ENCODE data around the gene PAK6.

The PAK6 gene

DNA sequence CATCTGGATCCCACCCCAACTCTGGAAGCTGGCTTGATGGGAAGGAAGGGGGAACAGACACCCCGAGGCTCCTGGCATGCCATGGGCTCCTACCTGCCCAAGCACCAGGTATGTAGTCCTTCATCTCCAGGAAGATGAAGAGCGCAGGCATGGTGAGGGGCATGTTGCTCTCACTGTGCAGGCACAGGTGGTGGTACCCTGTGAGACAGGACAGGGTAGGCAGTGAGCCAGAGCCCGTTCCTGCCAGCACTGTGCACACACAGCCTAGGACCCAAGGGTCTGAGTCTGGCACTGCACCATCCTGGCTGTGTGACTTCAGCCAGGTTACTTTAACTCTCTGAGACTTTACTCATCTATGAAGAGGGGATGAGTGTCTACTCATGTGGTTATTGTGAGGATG, 53.4 kb downstream of the PAK6 start:
- TF ChIP-seq, protein P1, sequence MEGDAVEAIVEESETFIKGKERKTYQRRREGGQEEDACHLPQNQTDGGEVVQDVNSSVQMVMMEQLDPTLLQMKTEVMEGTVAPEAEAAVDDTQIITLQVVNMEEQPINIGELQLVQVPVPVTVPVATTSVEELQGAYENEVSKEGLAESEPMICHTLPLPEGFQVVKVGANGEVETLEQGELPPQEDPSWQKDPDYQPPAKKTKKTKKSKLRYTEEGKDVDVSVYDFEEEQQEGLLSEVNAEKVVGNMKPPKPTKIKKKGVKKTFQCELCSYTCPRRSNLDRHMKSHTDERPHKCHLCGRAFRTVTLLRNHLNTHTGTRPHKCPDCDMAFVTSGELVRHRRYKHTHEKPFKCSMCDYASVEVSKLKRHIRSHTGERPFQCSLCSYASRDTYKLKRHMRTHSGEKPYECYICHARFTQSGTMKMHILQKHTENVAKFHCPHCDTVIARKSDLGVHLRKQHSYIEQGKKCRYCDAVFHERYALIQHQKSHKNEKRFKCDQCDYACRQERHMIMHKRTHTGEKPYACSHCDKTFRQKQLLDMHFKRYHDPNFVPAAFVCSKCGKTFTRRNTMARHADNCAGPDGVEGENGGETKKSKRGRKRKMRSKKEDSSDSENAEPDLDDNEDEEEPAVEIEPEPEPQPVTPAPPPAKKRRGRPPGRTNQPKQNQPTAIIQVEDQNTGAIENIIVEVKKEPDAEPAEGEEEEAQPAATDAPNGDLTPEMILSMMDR (IDR thresholded peaks at IDR 0.05; ENCODE audit: insufficient read depth, low read depth, low read length, missing control alignments), result no peak
- no peak overlapping the region for H3K4me3 ChIP-seq (ENCODE audit: low read length)
- no peak for DNase-seq (ENCODE audit: low read depth)

DNA sequence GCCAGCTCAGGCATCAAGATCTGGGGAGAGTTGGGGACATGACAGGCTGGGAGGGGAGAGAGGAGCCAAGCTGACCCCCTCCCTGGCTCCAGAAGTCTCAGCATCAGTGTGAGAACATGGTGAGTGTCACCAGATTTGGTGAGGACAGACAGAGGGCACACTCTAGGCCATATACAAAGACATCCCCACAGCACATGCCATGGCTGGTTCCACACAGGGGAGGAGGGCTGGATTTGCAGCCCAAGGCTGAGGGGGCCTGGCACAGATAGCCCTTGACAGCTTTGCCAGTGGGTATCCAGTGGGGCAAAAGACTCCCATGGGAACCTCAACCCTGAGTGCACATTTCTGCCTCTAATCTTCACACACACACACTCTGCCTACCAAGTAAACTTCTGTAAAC, 54.1 kb downstream of the PAK6 start:
- TF ChIP-seq, protein P1 (IDR thresholded peaks at IDR 0.05; ENCODE audit: insufficient read depth, low read depth, low read length, missing control alignments), result no peak
- H3K4me3 ChIP-seq (ENCODE audit: low read length), result no peak overlapping the region
- no peak for DNase-seq (ENCODE audit: low read depth)

DNA sequence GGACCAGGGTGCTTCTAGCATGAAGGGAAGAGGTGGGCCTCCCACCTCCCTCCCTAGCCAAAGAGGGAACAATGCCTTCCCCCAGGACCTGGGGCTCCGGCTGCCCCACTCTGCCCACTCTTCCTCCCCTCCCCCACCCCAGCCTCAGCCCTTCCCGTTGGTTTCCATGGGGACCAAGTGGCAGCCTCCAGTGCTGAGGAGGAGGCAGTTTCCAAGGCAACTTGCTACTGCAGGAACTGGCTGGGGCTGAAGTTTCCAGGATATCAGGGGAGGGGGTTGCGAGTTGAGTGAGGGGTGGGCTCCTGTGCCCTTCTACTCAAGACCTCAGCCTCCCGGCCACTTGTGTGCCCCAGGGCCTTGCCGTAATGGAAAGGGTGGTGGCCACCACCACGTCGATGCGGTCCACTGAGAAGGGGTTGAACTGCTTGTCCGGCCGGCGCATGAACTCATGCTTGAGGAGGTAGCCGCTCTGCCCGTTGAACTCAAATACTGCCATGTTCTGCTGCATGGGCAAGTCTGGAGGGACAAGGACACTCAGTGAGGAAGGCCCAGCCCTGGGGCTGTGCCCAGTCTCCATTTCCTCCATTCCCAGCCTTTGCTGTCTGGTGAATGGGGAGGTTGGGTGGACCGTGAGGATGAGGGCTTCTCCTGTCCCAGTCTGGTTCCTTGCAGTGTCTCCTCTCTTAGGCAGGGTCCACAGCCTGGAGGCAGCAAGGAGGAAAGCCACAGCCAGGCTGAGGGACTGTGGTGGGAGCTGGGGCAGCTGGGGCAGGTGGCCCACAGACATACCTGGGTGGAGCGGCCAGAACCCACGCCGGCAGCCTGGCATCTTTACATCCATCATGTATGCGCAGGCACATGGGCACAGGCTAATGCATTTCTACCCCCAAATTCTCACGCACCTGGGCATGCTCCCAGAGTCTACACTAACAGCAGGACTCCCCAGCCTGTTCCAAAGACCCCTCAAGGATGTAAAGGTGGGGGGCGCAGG, 55.3 kb downstream of the PAK6 start:
- H3K4me3 ChIP-seq (ENCODE audit: low read length), result no peak overlapping the region
- no peak for DNase-seq (ENCODE audit: low read depth)
- TF ChIP-seq, protein P1 (IDR thresholded peaks at IDR 0.05; ENCODE audit: insufficient read depth, low read depth, low read length, missing control alignments), result no peak

DNA sequence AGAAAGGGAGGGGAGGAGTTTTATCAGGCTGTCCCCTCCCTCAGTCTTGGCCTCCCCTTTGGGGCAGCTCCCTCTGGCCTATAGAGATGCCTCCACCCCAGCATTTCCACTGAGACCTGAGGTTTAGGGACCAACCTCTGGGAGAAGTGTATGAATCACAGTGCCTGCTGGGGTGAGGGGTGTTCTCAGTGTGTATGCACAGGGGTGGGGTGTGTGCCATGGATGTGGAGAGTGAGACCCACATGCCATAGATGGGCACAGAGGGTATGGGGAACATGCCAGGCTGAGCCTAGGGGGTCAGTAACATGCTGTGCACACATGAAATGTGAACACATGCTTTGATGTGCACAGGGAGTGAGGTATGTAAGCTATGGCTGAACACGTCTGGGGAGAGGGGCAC, 56.4 kb downstream of the PAK6 start:
- no peak overlapping the region for H3K4me3 ChIP-seq (ENCODE audit: low read length)

DNA sequence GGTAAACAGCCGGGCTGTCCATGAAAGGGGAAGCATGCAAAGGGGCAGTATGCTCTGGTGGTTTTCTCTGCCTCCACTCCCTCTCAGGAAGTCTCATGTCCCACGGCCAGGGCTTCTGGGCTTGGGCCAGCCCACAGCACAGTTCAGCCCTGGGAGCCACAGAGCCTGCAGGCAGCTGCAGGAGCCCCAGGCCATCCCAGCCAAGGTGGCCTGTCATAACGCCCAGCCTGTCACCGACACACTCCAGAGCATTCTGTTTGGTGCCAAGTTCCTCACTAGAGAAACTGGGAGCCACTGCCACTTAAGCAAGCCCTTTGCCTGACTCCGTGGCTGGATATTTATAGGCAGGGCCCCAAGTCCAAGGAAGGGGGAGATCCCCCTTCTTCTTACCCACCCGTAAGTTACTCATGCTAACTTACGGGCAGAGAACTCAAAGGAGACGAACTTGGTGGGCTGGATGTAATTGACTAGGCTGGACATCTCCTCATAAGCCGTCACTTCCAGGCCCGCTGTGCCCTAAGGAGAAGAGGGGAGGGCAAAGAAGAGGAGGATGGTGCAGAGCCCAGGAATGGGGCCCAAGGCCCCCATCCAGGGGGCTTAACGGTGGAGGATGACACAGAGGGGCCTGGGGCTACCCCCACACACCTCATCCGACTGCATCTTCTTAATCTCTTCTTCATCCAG, 57.2 kb downstream of the PAK6 start:
- DNase-seq (ENCODE audit: low read depth), result no peak
- H3K4me3 ChIP-seq (ENCODE audit: low read length), result no peak overlapping the region
- TF ChIP-seq, protein P1 (IDR thresholded peaks at IDR 0.05; ENCODE audit: insufficient read depth, low read depth, low read length, missing control alignments), result no peak

More for the DNA sequence above, 56.4 kb downstream of the PAK6 start:
- DNase-seq (ENCODE audit: low read depth), result no peak
- TF ChIP-seq, protein P1 (IDR thresholded peaks at IDR 0.05; ENCODE audit: insufficient read depth, low read depth, low read length, missing control alignments), result no peak

DNA sequence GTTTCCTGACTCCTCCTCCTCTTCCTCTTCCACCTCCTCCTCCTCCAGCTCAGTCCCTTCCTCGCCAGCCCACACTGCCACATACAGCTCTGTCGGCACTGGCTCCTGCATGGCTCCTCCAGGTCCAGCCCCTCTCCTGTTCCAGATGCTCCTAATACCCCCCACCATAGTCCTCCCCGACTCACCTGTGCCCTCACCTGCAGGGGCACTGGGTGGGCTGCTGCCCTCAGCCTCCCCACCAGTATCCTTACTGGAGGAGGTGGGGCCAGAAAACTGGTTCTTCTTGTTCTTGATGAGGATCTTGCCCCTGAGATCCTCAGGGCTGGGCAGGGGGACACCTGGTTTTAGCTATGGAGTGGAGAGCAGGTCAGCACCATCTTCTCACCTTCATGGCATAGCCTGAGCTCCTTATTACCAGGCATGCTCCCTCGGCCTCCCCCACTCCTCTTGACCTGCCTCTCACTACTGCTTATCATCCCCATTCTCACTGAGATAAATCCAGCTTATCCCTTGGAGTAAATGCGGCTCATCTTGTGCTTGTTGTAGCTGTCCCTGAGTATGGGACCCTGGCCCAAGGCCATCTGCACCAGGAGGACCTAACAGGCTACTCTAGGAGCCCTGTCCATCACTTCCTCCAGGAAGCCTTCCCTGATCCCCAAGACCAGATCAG, 57.8 kb downstream of the PAK6 start:
- no peak overlapping the region for H3K4me3 ChIP-seq (ENCODE audit: low read length)
- DNase-seq (ENCODE audit: low read depth), result no peak
- TF ChIP-seq, protein P1 (IDR thresholded peaks at IDR 0.05; ENCODE audit: insufficient read depth, low read depth, low read length, missing control alignments), result no peak

Measured in epithelial cell of esophagus (primary cell).